Neuron (in vitro differentiated cells): Measurements from ENCODE around the gene IRF2BPL.
A peak's percentile ranks its signal among the peaks of the same experiment; 100 is the strongest.

Experiments
- H2AFZ ChIP-seq: one replicate; pipeline ENCODE4 v1.6.1; 2013; ENCODE audit warnings: low read depth, mild to moderate bottlenecking, inconsistent platforms, low read length, moderate library complexity
- H3K27me3 ChIP-seq: one replicate; pipeline ENCODE4 v1.6.1; 2013; ENCODE audit warnings: low read length; ENCODE audit not compliant: insufficient read depth
- H3K36me3 ChIP-seq: one replicate; pipeline ENCODE4 v1.6.1; 2013; ENCODE audit warnings: low read length; ENCODE audit not compliant: insufficient read depth
- H3K4me1 ChIP-seq: one replicate; pipeline ENCODE4 v1.6.1; 2013; ENCODE audit warnings: low read length; ENCODE audit not compliant: insufficient read depth
- H3K4me3 ChIP-seq: 2 replicates; pipeline ENCODE4 v1.5.1; 2013; ENCODE audit warnings: mild to moderate bottlenecking, low read length, moderate library complexity
- H3K9me3 ChIP-seq: one replicate; pipeline ENCODE4 v1.6.1; 2013; ENCODE audit warnings: low read length

Gene IRF2BPL

DNA sequence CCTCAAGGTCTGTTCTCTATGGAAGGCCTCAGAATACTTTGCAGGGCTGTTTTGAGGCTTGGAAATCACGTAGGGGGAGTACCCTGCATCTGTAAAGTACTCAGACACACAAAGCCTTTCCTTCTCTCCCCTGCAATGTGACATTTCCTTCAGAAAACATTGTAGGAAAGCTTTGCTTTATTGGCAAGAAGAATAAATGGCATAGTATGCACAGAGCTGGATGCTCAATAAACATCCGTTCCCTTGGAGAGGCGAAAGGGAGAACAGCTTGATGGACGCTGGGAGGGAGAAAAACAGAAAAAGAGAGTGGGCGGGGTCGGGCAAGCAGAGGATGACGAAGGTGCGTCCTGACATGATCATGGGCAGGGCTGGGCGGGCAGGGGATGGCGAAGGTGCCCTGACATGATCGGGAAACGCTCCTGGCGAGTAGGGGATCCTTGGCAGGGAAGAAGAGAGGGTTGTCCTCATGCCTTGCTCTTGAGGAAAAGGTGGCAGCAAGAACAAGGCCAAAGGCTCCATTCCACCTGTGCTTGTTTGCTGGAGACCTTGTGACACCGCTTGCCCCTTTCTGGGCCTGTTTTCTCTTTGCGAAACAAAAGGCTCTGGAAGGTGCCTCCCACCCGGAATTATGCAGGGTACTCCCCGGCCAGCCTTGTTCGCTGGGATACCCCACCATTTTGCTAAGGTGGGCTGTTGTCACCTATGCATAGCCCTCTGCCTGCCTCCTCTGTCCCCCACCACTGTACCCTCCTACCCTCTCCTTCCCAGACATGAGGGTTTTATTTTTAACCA is 21.1 kb downstream of the IRF2BPL start:
- H2AFZ ChIP-seq: no peak overlapping the region

DNA sequence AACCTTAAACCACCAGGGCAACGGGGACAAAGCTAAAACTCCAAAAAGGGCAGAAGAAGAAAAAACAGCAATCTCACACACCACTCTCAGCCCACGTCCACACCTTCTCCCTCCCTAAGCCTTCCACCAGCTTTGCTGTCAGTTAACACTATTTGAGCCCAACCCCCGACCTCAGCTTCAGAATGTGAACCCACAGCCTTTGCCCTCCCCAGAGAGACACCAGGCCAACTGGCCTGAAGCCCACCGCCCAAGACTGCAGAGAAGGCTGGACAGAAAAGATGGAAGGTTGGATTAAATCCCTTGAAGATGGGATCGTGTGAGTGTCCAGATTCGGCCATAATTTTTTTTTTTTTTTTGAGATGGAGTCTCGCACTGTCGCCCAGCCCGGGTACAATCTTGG is 22.4 kb downstream of the IRF2BPL start:
- H3K4me3 ChIP-seq: no peak overlapping the region
- H2AFZ ChIP-seq: no peak overlapping the region
- peaks cover 31% of the 10 kb centered on the region for H3K4me1 ChIP-seq
- no peaks in the 10 kb centered on the region for H3K9me3 ChIP-seq
- H3K27me3 ChIP-seq: no peaks in the 10 kb centered on the region
- no peaks in the 10 kb centered on the region for H3K36me3 ChIP-seq

More for the DNA sequence above, 21.1 kb downstream of the IRF2BPL start:
- Histone ChIP-seq H3K4me1 (peaks cover 29% of the 10 kb centered on the region), H3K4me3 (no peak overlapping the region), H3K36me3 (no peaks in the 10 kb centered on the region), H3K27me3 (no peaks in the 10 kb centered on the region), H3K9me3 (no peaks in the 10 kb centered on the region)

- no peaks in the 10 kb centered on the region for H3K9me3 ChIP-seq
- H3K4me3 ChIP-seq: no peak overlapping the region
- H3K27me3 ChIP-seq: no peaks in the 10 kb centered on the region
- no peak overlapping the region for H2AFZ ChIP-seq
- no peaks in the 10 kb centered on the region for H3K36me3 ChIP-seq
- H3K4me1 ChIP-seq: peaks cover 36% of the 10 kb centered on the region
Observed at GRCh38 chr14:77005559-77005958, 22.9 kb downstream of the IRF2BPL start.

DNA sequence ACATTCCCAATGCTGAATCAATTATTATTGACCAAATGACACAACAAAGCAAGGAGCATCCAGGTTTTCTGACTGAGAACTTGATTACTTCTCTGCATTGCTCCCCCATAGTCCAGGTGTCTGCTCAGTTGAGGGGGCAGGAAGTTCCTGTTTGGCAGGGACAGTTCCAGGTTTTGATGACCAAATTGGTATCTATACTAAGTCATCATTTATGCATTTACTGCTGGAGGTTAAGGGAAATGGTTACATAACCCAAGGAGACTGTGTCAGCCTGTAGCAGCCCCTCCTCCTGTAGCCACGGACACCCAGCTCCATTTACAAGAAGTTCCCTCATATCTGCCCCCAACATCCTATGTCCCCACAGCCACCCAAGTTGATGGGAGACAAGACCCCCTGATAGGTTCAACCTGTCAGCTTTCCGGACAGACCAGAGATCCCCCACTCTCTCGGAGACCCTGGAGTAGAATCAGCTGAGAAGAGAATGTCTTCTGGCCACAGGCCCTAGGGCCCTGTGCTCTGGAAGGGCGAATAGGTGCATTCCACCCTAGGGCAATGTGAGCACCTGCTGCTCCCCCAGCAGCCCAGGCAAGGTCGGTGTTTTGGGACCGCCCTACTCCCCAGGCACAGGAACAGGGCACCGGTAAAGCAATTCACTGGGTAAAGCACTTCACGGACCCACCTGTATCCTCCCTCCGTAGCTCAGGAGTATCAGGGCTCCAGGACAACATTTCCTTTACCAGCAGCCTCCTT is 23.6 kb downstream of the IRF2BPL start:
- Histone ChIP-seq H3K9me3 (no peaks in the 10 kb centered on the region), H3K27me3 (no peaks in the 10 kb centered on the region), H2AFZ (no peak overlapping the region), H3K4me3 (no peak overlapping the region), H3K36me3 (no peaks in the 10 kb centered on the region), H3K4me1 (peaks cover 42% of the 10 kb centered on the region)

- H3K27me3 ChIP-seq: no peaks in the 10 kb centered on the region
- peaks cover 42% of the 10 kb centered on the region for H3K4me1 ChIP-seq
Observed at GRCh38 chr14:77003960-77004710, 24.4 kb downstream of the IRF2BPL start.

DNA sequence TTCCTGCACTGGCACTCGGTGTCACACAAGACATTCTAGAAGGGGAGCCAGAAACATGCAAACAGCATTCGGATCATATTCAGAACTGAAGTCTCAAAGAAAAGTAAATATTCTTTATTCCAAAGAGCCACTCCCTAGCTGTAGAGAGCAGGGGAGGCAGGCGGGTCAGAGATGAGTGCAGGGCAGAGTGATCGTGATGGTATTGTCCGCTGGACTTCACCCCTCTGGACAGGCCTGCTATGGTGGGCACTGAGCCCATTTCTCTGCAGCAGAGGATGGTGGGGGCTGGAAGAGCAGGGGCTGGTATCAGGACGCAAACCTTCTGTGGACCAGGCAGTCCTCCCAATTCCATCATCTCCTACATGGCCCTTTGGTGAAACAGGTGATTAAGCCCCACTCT is 25.6 kb downstream of the IRF2BPL start:
- Histone ChIP-seq H3K27me3 (no peaks in the 10 kb centered on the region), H3K4me1 (peaks cover 42% of the 10 kb centered on the region), H3K4me3 (no peak overlapping the region), H3K36me3 (no peaks in the 10 kb centered on the region), H2AFZ (no peak overlapping the region), H3K9me3 (no peaks in the 10 kb centered on the region)

More at GRCh38 chr14:77003960-77004710, 24.4 kb downstream of the IRF2BPL start:
- Histone ChIP-seq H3K36me3 (no peaks in the 10 kb centered on the region), H2AFZ (no peak overlapping the region), H3K9me3 (no peaks in the 10 kb centered on the region), H3K4me3 (no peak overlapping the region)

GRCh38 chr14:77002335-77002734 is 26.2 kb downstream of the IRF2BPL start:
- Histone ChIP-seq H3K36me3 (no peaks in the 10 kb centered on the region), H3K9me3 (no peaks in the 10 kb centered on the region), H2AFZ (no peak overlapping the region), H3K4me1 (peaks cover 38% of the 10 kb centered on the region), H3K27me3 (no peaks in the 10 kb centered on the region), H3K4me3 (no peak overlapping the region)

- peak overlapping the region; percentile 2 for H3K4me3 ChIP-seq
- no peaks in the 10 kb centered on the region for H3K27me3 ChIP-seq
- peak overlapping the region; percentile 58 for H2AFZ ChIP-seq
- H3K36me3 ChIP-seq: no peaks in the 10 kb centered on the region
- peaks cover 33% of the 10 kb centered on the region for H3K4me1 ChIP-seq
- no peaks in the 10 kb centered on the region for H3K9me3 ChIP-seq
Observed at GRCh38 chr14:77000340-77001270, 27.9 kb downstream of the IRF2BPL start.

- Histone ChIP-seq H3K4me1 (peaks cover 22% of the 10 kb centered on the region), H3K36me3 (no peaks in the 10 kb centered on the region), H3K4me3 (no peak overlapping the region), H3K9me3 (no peaks in the 10 kb centered on the region), H3K27me3 (no peaks in the 10 kb centered on the region), H2AFZ (no peak overlapping the region)
Observed at GRCh38 chr14:76998910-76999309, 29.6 kb downstream of the IRF2BPL start.

- Histone ChIP-seq H3K36me3 (no peaks in the 10 kb centered on the region), H3K9me3 (no peaks in the 10 kb centered on the region), H3K4me1 (peaks cover 19% of the 10 kb centered on the region), H3K4me3 (no peak overlapping the region), H2AFZ (no peak overlapping the region), H3K27me3 (no peaks in the 10 kb centered on the region)
Observed at GRCh38 chr14:76997257-76997970, 31.1 kb downstream of the IRF2BPL start.

- Histone ChIP-seq H3K27me3 (no peaks in the 10 kb centered on the region), H3K9me3 (no peaks in the 10 kb centered on the region), H3K4me1 (peaks cover 19% of the 10 kb centered on the region), H2AFZ (no peak overlapping the region), H3K36me3 (no peaks in the 10 kb centered on the region), H3K4me3 (no peak overlapping the region)
Observed at GRCh38 chr14:76996563-76997146, 31.9 kb downstream of the IRF2BPL start.
